Ishikawa (cell line): ENCODE measurements around the gene KIAA0513.

Experiments
- CEBPB ChIP-seq: IDR thresholded peaks from 2 replicates; pipeline ENCODE4 v1.6.1; 2012
- EP300 ChIP-seq: IDR thresholded peaks from 2 replicates; pipeline ENCODE4 v1.6.1; 2012; ENCODE audit warnings: borderline replicate concordance
- RAD21 ChIP-seq: IDR thresholded peaks from 2 replicates; pipeline ENCODE4 v1.6.1; 2012; ENCODE audit warnings: low read depth
- REST ChIP-seq: IDR thresholded peaks from 2 replicates; pipeline ENCODE4 v1.6.1; 2012; ENCODE audit warnings: low read depth, mild to moderate bottlenecking
- TAF1 ChIP-seq: IDR thresholded peaks from 2 replicates; pipeline ENCODE4 v1.6.1; 2012; ENCODE audit warnings: low read depth, mild to moderate bottlenecking
- YY1 ChIP-seq: IDR thresholded peaks from 2 replicates; pipeline ENCODE4 v1.6.1; 2012; ENCODE audit warnings: low read depth

- TF ChIP-seq REST (no peak), EP300 (no peak), TAF1 (no peak), CEBPB (no peak), RAD21 (no peak), YY1 (no peak)
Observed at GRCh38 chr16:85061566-85061965, 34.0 kb downstream of the KIAA0513 start.
